ENCODE results near the gene CHD1L.

DNA sequence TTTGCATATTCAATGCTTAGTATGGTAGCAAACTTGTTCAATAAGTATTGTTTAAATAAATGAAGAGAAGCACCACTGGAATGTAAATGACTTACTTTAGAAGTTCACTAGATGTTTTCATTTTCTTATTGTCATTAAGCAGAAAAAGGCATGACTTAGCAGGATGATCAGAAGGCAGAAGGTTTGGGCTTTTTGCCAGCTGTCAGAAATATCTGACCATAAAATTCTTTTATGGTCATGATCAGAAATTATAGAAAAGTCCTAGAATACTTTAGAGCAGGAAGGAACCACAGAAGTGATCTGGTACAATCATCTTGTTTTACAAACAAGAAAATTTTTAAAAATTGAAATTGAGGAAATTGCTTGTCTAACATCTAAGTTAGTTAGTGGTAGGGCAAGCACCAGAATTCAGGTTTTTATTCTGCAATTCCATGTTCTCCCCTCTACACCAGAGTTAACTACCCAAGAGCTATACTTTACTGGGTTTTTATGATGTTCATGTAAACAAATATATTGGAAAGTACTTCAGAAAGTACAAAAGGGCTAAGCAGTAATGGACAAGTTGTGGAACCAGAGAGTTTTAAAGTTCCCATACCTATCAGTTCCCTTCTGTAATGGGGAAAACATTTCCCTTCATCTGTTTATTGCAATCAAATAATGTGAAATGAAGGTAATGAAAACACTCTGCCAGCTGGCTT lies 27.5 kb upstream of the CHD1L start:
- no peak for TF ChIP-seq POLR2A (IDR thresholded peaks at IDR 0.05)
- no peak for TF ChIP-seq CTCF (IDR thresholded peaks at IDR 0.05)

Measured in ovary (tissue), 3 donors.